Panc1 (cell line): Measurements from ENCODE around the gene DRGX. TPM values are rescaled to one million over a fixed set of nuclear protein-coding genes. Genes with fewer than 3 reads are reported as not detected.

ENCODE experiments used
- ATAC-seq: fragments of 200-7000 bp; cut with Tn5 transposase; 2 replicates; pipeline ENCODE4 v1.9.1; 2020; ENCODE audit warnings: mild to moderate bottlenecking, moderate library complexity
- BruUV-seq: library from RNA; stranded (reverse); fragments of 400-500 nt; replicated peaks from 2 replicates; lab custom pipeline; 2021; lab: Mats Ljungman, UMichigan
- CTCF ChIA-PET: fragments of 300-600 bp; sonication (Branson Sonifier 250); formaldehyde crosslinking; loops from one replicate; lab custom pipeline; 2022; ENCODE audit warnings: antibody characterized with exemption; lab: Charles Lee
- POLR2A ChIA-PET: fragments of 300-600 bp; sonication (Branson Sonifier 250); formaldehyde crosslinking; loops from one replicate; lab custom pipeline; 2022; ENCODE audit warnings: antibody characterized with exemption; lab: Charles Lee
- DNase-seq: peaks from one replicate; pipeline ENCODE4 v3.0.0-alpha.2; 2010; ENCODE audit warnings: low read depth, low spot score
- H3K27ac ChIP-seq: 2 replicates; pipeline ENCODE4 v1.5.1; 2011; ENCODE audit warnings: mild to moderate bottlenecking, low read length, inconsistent platforms
- H3K27me3 ChIP-seq: fragments of 200-500 bp; sonication (Bioruptor generic); 2 replicates; pipeline ENCODE4 v1.6.0; 2014; ENCODE audit warnings: low read length, inconsistent platforms; ENCODE audit not compliant: control insufficient read depth, insufficient read depth
- H3K36me3 ChIP-seq: fragments of 200-500 bp; sonication (Bioruptor generic); 2 replicates; pipeline ENCODE4 v1.5.1; 2014; ENCODE audit warnings: inconsistent platforms, mild to moderate bottlenecking, low read length, moderate library complexity; ENCODE audit not compliant: control insufficient read depth, insufficient read depth
- H3K4me1 ChIP-seq: 2 replicates; pipeline ENCODE4 v1.5.1; 2011; ENCODE audit warnings: inconsistent platforms, mild to moderate bottlenecking, low read length, moderate library complexity; ENCODE audit not compliant: control insufficient read depth, insufficient read depth
- H3K4me3 ChIP-seq, 2 experiments: 2 replicates each; pipeline ENCODE4 v1.5.1; 2011 to 2012; ENCODE audit warnings: low read depth in 2 of 2, low read length in 2 of 2, mild to moderate bottlenecking in 2 of 2, inconsistent platforms in 1 of 2, moderate library complexity in 1 of 2
- H3K9me3 ChIP-seq: fragments of 200-500 bp; sonication (Bioruptor generic); 2 replicates; pipeline ENCODE4 v1.5.1; 2014; ENCODE audit warnings: low read depth, mild to moderate bottlenecking, inconsistent platforms, low read length, moderate library complexity; ENCODE audit not compliant: control insufficient read depth, insufficient read depth
- POLR2AphosphoS5 ChIP-seq: IDR thresholded peaks from 2 replicates; pipeline ENCODE4 v1.6.1; 2012; ENCODE audit warnings: mild to moderate bottlenecking, low read depth, low read length, moderate library complexity
- SIN3A ChIP-seq: IDR thresholded peaks from 2 replicates; pipeline ENCODE4 v1.6.1; 2012; ENCODE audit warnings: low read depth, mild to moderate bottlenecking, low read length, moderate library complexity, borderline replicate concordance; ENCODE audit not compliant: insufficient read depth
- TCF7L2 ChIP-seq: IDR thresholded peaks from 2 replicates; pipeline ENCODE4 v1.6.1; 2011; ENCODE audit warnings: mild to moderate bottlenecking, low read depth, low read length, inconsistent platforms
- in situ Hi-C: cut with HindIII; loops from 2 replicates; pipeline ENCODE4 v1.10.0; 2016; ENCODE audit warnings: low sequenced_read_pairs, low pct_unique_long_range_greater_than_20kb
- intact Hi-C: fragments of 100-400 bp; cut with micrococcal nuclease; formaldehyde crosslinking; loops from one replicate; pipeline ENCODE4 v1.10.0; 2022; ENCODE audit not compliant: unreplicated experiment
- total RNA-seq: library from RNA; stranded (reverse); gene quantifications from one replicate; pipeline ENCODE4 v1.2.1, GENCODE V29; 2021; ENCODE audit not compliant: unreplicated experiment
- TF ChIP-seq, protein P1 (sequence below): fragments of 450-650 bp; IDR thresholded peaks from 2 replicates; pipeline ENCODE4 v1.5.1; 2017; ENCODE audit warnings: mild to moderate bottlenecking
- TF ChIP-seq, protein P2 (sequence below), 2 experiments: IDR thresholded peaks; 2 replicates each; pipeline ENCODE4 v1.6.1; 2011 to 2012; ENCODE audit warnings: low read depth in 2 of 2, control low read depth in 1 of 2, low read length in 1 of 2, mild to moderate bottlenecking in 1 of 2, moderate library complexity in 1 of 2; ENCODE audit not compliant: insufficient read depth in 1 of 2

The DRGX gene
- total RNA-seq, 1 experiment from 2014 or later = 0.15 TPM

DNA sequence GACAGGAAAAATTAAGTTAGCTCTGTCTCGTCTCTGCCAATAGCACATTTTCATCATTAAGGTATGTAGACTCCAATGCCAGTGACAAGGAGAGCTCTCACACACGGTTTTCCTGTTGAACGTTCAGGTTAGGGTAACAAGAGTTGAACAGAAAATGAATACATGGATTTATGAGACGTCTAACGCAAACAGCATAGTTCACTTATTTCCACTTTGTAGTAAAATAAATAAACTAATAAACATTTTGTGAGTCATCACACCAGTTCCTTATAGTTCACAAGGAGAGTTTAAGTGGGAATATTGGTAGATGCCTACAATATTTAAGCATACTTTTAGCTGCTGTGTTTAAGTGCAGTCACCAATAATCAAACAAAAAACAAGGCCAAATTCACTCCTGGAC lies 21.1 kb downstream of the DRGX start:
- H3K27ac ChIP-seq = no peak overlapping the region
- CTCF ChIA-PET = no interaction called here
- no TSS peak for BruUV-seq
- in situ Hi-C loops = no loop called here
- H3K4me1 ChIP-seq = no peaks in the 10 kb centered on the region
- ATAC-seq = no peak
- no peak for TF ChIP-seq SIN3A
- TF ChIP-seq, protein P1, sequence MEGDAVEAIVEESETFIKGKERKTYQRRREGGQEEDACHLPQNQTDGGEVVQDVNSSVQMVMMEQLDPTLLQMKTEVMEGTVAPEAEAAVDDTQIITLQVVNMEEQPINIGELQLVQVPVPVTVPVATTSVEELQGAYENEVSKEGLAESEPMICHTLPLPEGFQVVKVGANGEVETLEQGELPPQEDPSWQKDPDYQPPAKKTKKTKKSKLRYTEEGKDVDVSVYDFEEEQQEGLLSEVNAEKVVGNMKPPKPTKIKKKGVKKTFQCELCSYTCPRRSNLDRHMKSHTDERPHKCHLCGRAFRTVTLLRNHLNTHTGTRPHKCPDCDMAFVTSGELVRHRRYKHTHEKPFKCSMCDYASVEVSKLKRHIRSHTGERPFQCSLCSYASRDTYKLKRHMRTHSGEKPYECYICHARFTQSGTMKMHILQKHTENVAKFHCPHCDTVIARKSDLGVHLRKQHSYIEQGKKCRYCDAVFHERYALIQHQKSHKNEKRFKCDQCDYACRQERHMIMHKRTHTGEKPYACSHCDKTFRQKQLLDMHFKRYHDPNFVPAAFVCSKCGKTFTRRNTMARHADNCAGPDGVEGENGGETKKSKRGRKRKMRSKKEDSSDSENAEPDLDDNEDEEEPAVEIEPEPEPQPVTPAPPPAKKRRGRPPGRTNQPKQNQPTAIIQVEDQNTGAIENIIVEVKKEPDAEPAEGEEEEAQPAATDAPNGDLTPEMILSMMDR = no peak
- no peak for TF ChIP-seq TCF7L2
- no peak for TF ChIP-seq POLR2AphosphoS5
- TF ChIP-seq, protein P2, sequence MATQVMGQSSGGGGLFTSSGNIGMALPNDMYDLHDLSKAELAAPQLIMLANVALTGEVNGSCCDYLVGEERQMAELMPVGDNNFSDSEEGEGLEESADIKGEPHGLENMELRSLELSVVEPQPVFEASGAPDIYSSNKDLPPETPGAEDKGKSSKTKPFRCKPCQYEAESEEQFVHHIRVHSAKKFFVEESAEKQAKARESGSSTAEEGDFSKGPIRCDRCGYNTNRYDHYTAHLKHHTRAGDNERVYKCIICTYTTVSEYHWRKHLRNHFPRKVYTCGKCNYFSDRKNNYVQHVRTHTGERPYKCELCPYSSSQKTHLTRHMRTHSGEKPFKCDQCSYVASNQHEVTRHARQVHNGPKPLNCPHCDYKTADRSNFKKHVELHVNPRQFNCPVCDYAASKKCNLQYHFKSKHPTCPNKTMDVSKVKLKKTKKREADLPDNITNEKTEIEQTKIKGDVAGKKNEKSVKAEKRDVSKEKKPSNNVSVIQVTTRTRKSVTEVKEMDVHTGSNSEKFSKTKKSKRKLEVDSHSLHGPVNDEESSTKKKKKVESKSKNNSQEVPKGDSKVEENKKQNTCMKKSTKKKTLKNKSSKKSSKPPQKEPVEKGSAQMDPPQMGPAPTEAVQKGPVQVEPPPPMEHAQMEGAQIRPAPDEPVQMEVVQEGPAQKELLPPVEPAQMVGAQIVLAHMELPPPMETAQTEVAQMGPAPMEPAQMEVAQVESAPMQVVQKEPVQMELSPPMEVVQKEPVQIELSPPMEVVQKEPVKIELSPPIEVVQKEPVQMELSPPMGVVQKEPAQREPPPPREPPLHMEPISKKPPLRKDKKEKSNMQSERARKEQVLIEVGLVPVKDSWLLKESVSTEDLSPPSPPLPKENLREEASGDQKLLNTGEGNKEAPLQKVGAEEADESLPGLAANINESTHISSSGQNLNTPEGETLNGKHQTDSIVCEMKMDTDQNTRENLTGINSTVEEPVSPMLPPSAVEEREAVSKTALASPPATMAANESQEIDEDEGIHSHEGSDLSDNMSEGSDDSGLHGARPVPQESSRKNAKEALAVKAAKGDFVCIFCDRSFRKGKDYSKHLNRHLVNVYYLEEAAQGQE (IDR thresholded peaks at IDR 0.05; ENCODE audit: insufficient read depth in 1 of 2, low read depth in 2 of 2, low read length in 1 of 2) = no peak
- H3K27me3 ChIP-seq = peaks cover 17% of the 10 kb centered on the region
- H3K4me3 ChIP-seq = no peak overlapping the region
- H3K36me3 ChIP-seq = no peaks in the 10 kb centered on the region
- H3K9me3 ChIP-seq = no peaks in the 10 kb centered on the region
- intact Hi-C loops = loop anchor here (10.0 kb wide), 1 partner anchor 470 kb away; no protein-coding TSS in a partner anchor
- POLR2A ChIA-PET = no interaction called here
- no peak for DNase-seq

DNA sequence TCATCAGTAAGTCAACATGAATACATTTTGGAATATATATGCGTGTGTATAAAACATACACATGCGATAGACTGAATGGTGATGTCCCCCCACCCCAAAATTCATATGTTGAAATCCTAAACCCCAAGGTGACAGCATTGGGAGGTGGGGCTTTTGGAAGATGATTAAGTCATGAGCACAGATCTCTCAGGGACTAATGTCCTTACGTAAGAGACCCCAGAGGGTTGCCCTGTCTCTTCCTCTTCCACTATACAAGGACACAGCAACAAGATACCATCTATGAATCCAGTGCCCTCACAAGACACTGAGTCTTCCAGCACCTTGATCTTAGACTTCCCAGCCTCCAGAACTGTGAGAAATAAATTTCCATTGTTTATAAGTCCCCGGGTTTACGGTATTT lies 22.5 kb downstream of the DRGX start:
- BruUV-seq = no TSS peak
- ATAC-seq (no peak), DNase-seq (no peak)
- Histone ChIP-seq H3K4me3 (no peak overlapping the region), H3K36me3 (no peaks in the 10 kb centered on the region), H3K27ac (no peak overlapping the region), H3K4me1 (no peaks in the 10 kb centered on the region), H3K27me3 (peaks cover 15% of the 10 kb centered on the region), H3K9me3 (no peaks in the 10 kb centered on the region)
- ChIA-PET CTCF (no interaction called here), POLR2A (no interaction called here)
- in situ Hi-C loops = no loop called here
- intact Hi-C loops = loop anchor here (10.0 kb wide), 1 partner anchor 469 kb away; no protein-coding TSS in a partner anchor
- TF ChIP-seq TCF7L2 = no peak
- TF ChIP-seq, protein P2 (IDR thresholded peaks at IDR 0.05; ENCODE audit: insufficient read depth in 1 of 2, low read depth in 2 of 2, low read length in 1 of 2) = no peak
- TF ChIP-seq, protein P1 = no peak
- no peak for TF ChIP-seq POLR2AphosphoS5
- TF ChIP-seq SIN3A = no peak
